SKM-1 treated with dmso at 0.1 percent for 144 hours (cell line): ENCODE measurements around the gene SETMAR.

ENCODE experiments used
- DNase-seq: peaks from one replicate; lab custom pipeline; 2025; ENCODE audit not compliant: unreplicated experiment; lab: John Stamatoyannopoulos, UW

SETMAR gene

DNA sequence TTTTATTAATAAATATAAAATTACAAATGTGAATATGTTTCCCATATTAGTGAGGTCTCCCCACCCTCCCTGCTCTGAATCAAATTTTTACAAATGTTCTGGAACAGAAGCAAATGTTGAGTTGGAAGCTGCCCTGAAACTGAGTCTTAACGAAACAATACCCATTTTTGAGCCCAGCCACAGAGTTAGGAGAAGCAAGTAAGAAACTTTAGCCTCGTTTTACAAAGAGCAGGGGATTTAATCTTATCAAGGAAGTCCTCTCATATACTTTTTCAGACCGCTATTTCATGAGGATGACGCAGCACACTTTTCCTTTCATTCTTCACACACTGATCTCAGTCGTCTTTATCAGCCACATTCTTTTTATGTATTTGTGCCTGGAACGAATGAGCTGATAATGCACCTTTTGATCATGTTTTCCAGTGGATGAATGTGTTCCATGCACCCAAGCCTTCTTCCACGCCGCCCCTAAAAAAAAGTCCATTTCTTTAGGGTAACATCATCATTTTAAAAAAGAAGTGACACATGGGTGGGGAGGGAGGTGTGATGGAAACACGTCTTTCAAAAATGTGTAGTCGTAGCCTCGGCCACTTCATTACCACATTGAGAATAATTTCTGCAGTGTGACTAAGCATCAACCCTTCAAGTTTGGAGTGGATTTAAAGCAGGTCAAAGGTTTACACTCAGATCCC, 48.1 kb downstream of the SETMAR start:
- DNase-seq = no peak

- DNase-seq = no peak
These were observed 48.7 kb downstream of the SETMAR start for GRCh38 chr3:4351872-4352271.

GRCh38 chr3:4355401-4356219, 52.4 kb downstream of the SETMAR start:
- DNase-seq = no peak

GRCh38 chr3:4356220-4356540, 53.0 kb downstream of the SETMAR start:
- DNase-seq = no peak

GRCh38 chr3:4356546-4357410, 53.6 kb downstream of the SETMAR start:
- DNase-seq = no peak

DNA sequence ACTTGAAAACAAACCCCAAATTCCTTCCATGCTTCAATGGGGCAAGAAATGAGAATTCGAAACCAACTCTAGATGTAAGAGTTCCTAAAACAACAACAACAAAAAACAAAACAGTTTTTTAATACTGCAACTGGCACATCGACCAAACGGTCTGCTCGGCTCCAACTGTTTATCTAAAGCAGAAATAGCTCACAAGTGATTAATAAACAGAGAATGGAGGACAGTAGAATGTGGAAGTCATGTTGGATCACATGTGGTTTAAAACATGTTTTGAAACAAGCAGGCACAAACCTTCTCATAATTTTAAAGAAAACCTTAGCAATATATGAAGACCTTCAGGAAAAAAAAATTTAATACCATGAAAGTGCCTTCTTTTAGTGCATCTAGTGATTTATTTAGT, 55.1 kb downstream of the SETMAR start:
- no peak for DNase-seq

DNA sequence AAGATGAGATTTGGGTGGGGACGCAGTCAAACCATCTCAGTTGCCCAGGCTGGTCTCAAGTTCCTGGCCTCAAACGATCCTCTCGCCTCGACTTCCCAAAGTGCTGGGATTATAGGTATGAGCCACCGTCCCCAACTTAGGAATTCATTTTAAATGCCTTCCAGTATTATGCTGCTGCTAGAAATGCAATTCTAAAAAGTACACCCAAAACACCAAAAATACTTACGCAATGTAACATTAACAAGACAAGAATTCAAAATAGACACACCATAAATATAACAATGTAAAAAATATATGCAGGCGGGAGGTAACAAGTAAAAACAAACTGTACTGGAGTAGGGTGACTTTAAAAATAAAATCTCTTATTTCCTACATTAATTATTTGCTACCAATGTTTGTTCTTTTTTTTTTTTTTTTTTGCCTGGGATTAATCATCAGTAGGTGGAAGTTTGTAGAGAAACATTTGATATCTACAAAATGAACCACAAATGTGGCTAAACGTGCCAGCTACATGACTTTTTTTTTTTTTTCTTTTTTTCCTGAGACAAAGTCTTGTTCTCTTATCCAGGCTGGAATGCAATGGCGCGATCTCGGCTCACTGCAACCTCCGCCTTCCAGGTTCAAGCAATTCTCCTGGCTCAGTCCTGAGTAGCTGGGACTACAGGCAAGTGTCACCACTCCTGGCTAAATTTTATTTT, 56.8 kb downstream of the SETMAR start:
- no peak for DNase-seq

DNA sequence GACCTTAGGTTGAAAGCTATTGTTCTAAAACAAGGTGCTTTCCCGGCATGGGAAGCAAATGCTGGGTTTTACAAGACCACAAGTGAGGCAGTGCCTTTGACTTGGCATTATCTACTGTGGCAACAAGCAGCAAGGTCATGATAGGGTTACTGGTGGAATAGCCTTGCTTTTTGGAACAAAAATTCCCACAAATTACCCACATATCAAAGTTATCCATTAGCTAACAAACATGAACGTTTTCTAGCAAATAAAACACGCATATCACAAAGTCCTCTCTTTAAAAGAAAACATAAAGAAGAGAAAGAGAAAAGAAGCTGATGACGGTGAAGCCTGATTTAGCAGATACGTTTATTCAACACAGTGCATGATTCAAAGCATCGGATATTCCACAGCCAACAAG, 57.6 kb downstream of the SETMAR start:
- DNase-seq = no peak

GRCh38 chr3:4362523-4362922, 59.4 kb downstream of the SETMAR start:
- DNase-seq = no peak
